ENCODE measurements around the gene FARSB.

The FARSB gene

GRCh38 chr2:222663479-222663878, 7.6 kb upstream of the FARSB start:
- no peak for DNase-seq (ENCODE audit: low read depth)

- DNase-seq (ENCODE audit: low read depth) = no peak
Observed at GRCh38 chr2:222656526-222657446, 894 bp upstream of the FARSB start.

- no peak for DNase-seq (ENCODE audit: low read depth)
Observed at GRCh38 chr2:222653280-222653679, 2.6 kb downstream of the FARSB start.

GRCh38 chr2:222652491-222653255, 3.2 kb downstream of the FARSB start:
- DNase-seq (ENCODE audit: low read depth) = no peak

GRCh38 chr2:222651718-222652418, 4.0 kb downstream of the FARSB start:
- DNase-seq (ENCODE audit: low read depth) = no peak

GRCh38 chr2:222649801-222650200, 6.1 kb downstream of the FARSB start:
- DNase-seq (ENCODE audit: low read depth) = no peak

GRCh38 chr2:222646008-222646407, 9.9 kb downstream of the FARSB start:
- no peak for DNase-seq (ENCODE audit: low read depth)

- DNase-seq (ENCODE audit: low read depth) = no peak
Observed at GRCh38 chr2:222643134-222643533, 12.8 kb downstream of the FARSB start.

- no peak for DNase-seq (ENCODE audit: low read depth)
Observed at GRCh38 chr2:222641336-222641735, 14.6 kb downstream of the FARSB start.

GRCh38 chr2:222637067-222637466, 18.8 kb downstream of the FARSB start:
- DNase-seq (ENCODE audit: low read depth) = no peak

GRCh38 chr2:222635295-222635694, 20.6 kb downstream of the FARSB start:
- no peak for DNase-seq (ENCODE audit: low read depth)

- no peak for DNase-seq (ENCODE audit: low read depth)
Observed at GRCh38 chr2:222627764-222628163, 28.1 kb downstream of the FARSB start.

- DNase-seq (ENCODE audit: low read depth) = no peak
Observed at GRCh38 chr2:222623756-222624309, 32.1 kb downstream of the FARSB start.

- no peak for DNase-seq (ENCODE audit: low read depth)
Observed at GRCh38 chr2:222622910-222623309, 33.0 kb downstream of the FARSB start.

GRCh38 chr2:222621893-222622292, 34.0 kb downstream of the FARSB start:
- no peak for DNase-seq (ENCODE audit: low read depth)

GRCh38 chr2:222615320-222615719, 40.6 kb downstream of the FARSB start:
- DNase-seq (ENCODE audit: low read depth) = no peak

GRCh38 chr2:222613715-222614331, 42.1 kb downstream of the FARSB start:
- DNase-seq (ENCODE audit: low read depth) = no peak

- no peak for DNase-seq (ENCODE audit: low read depth)
Observed at GRCh38 chr2:222611684-222612083, 44.2 kb downstream of the FARSB start.

- no peak for DNase-seq (ENCODE audit: low read depth)
Observed at GRCh38 chr2:222610746-222611145, 45.1 kb downstream of the FARSB start.

GRCh38 chr2:222609381-222609780, 46.5 kb downstream of the FARSB start:
- no peak for DNase-seq (ENCODE audit: low read depth)

GRCh38 chr2:222608081-222608480, 47.8 kb downstream of the FARSB start:
- DNase-seq (ENCODE audit: low read depth) = no peak

- DNase-seq (ENCODE audit: low read depth) = no peak
Observed at GRCh38 chr2:222606306-222606705, 49.6 kb downstream of the FARSB start.

Data from T follicular helper cell (primary cell).